Liver (tissue), 9 donors: ENCODE data around the gene DLG4. TPM values are rescaled to one million over a fixed set of nuclear protein-coding genes. Genes with fewer than 3 reads are reported as not detected.
A peak's percentile ranks its signal among the peaks of the same experiment; 100 is the strongest.

Experiments used
- DNase-seq: peaks from one replicate; pipeline ENCODE4 v3.0.0-alpha.2; 2017; ENCODE audit warnings: low spot score
- H3K27ac ChIP-seq, 2 donors: one replicate each; pipeline ENCODE4 v1.7.0; 2013; ENCODE audit warnings: inconsistent platforms in 2 of 2, low read length in 2 of 2, control low read depth in 1 of 2, low read depth in 1 of 2, mild to moderate bottlenecking in 1 of 2
- H3K27me3 ChIP-seq, 4 donors: one replicate each; pipeline versions ENCODE4 v1.6.1 to v1.7.0; 2013; ENCODE audit warnings: low read length in 3 of 4, inconsistent platforms in 1 of 4, mild to moderate bottlenecking in 1 of 4, moderate library complexity in 1 of 4; ENCODE audit not compliant: control insufficient read depth in 4 of 4, insufficient read depth in 4 of 4
- H3K36me3 ChIP-seq, 4 donors: one replicate each; pipeline versions ENCODE4 v1.6.1 to v1.7.0; 2013; ENCODE audit warnings: low read length in 3 of 4, mild to moderate bottlenecking in 3 of 4, low read depth in 1 of 4, moderate library complexity in 1 of 4; ENCODE audit not compliant: control insufficient read depth in 4 of 4, insufficient read depth in 3 of 4
- H3K4me1 ChIP-seq, 4 donors: one replicate each; pipeline versions ENCODE4 v1.6.1 to v1.7.0; 2013; ENCODE audit warnings: low read length in 3 of 4, mild to moderate bottlenecking in 3 of 4, moderate library complexity in 1 of 4; ENCODE audit not compliant: control insufficient read depth in 4 of 4, insufficient read depth in 4 of 4
- H3K4me3 ChIP-seq, 3 donors: one replicate each; pipeline versions ENCODE4 v1.6.1 to v1.7.0; 2013; ENCODE audit warnings: low read length in 3 of 3, control low read depth in 1 of 3, low read depth in 1 of 3, mild to moderate bottlenecking in 1 of 3
- H3K9ac ChIP-seq, 2 donors: one replicate each; pipeline ENCODE4 v1.7.0; 2013; ENCODE audit warnings: low read length in 2 of 2, mild to moderate bottlenecking in 2 of 2, moderate library complexity in 2 of 2, control low read depth in 1 of 2, low read depth in 1 of 2
- H3K9me3 ChIP-seq, 4 donors: one replicate each; pipeline versions ENCODE4 v1.6.1 to v1.7.0; 2013; ENCODE audit warnings: low read length in 3 of 4; ENCODE audit not compliant: control insufficient read depth in 4 of 4
- EGR1 ChIP-seq, 2 donors: IDR thresholded peaks; 2 replicates each; pipeline ENCODE4 v1.6.1; 2016 to 2018; ENCODE audit warnings: antibody characterized with exemption in 2 of 2, low read depth in 2 of 2
- FOXA1 ChIP-seq: IDR thresholded peaks from 2 replicates; pipeline ENCODE4 v1.6.1; 2016; ENCODE audit warnings: antibody characterized with exemption
- FOXA2 ChIP-seq: IDR thresholded peaks from 2 replicates; pipeline ENCODE4 v1.6.1; 2016; ENCODE audit warnings: antibody characterized with exemption
- GABPA ChIP-seq, 2 donors: IDR thresholded peaks in 1 of 2; conservative IDR thresholded peaks in 1 of 2; 2 replicates each; pipeline ENCODE4 v1.6.1; 2016; ENCODE audit warnings: antibody characterized with exemption in 2 of 2, mild to moderate bottlenecking in 1 of 2, moderate library complexity in 1 of 2
- HNF4A ChIP-seq, 2 donors: conservative IDR thresholded peaks; 2 replicates each; pipeline ENCODE4 v1.6.1; 2016; ENCODE audit warnings: antibody characterized with exemption in 2 of 2, mild to moderate bottlenecking in 2 of 2
- HNF4G ChIP-seq: IDR thresholded peaks from 2 replicates; pipeline ENCODE4 v1.6.1; 2016; ENCODE audit warnings: antibody characterized with exemption
- JUND ChIP-seq, 2 donors: IDR thresholded peaks; 2 replicates each; pipeline ENCODE4 v1.6.1; 2016; ENCODE audit warnings: antibody characterized with exemption in 2 of 2
- NR2F2 ChIP-seq: IDR thresholded peaks from 2 replicates; pipeline ENCODE4 v1.6.1; 2016; ENCODE audit warnings: antibody characterized with exemption
- RAD21 ChIP-seq, 2 donors: IDR thresholded peaks; 2 replicates each; pipeline ENCODE4 v1.6.1; 2016; ENCODE audit warnings: antibody characterized with exemption in 2 of 2, mild to moderate bottlenecking in 2 of 2
- RXRA ChIP-seq, 2 donors: IDR thresholded peaks; 2 replicates each; pipeline ENCODE4 v1.6.1; 2017 to 2018; ENCODE audit warnings: antibody characterized with exemption in 2 of 2, mild to moderate bottlenecking in 1 of 2
- SP1 ChIP-seq: IDR thresholded peaks from 2 replicates; pipeline ENCODE4 v1.6.1; 2018; ENCODE audit warnings: antibody characterized with exemption, mild to moderate bottlenecking
- WGBS: extraction: QIAGEN DNeasy Blood & Tissue Kit; methylation state at CpG from one replicate; pipeline ENCODE4 v1.1.7; 2013; 5-methylcytosine and 5-hydroxymethylcytosine counted together
- polyA plus RNA-seq, 2 donors: library from polyadenylated mRNA; stranded (reverse) in 1 of 2; unstranded in 1 of 2; fragments of 200-250 nt in 1 of 2; fragments of >200 nt in 1 of 2; fragmentation: Nextera tagmentation in 1 of 2; extraction: Ambion mirVana in 1 of 2; gene quantifications; one replicate each; pipeline versions ENCODE4 v1.2.1 to v1.2.3, GENCODE V29; 2013 to 2015
- total RNA-seq, 2 donors: library from RNA; depleted of rRNA; stranded (reverse); fragments of >200 nt; gene quantifications; one replicate each; pipeline ENCODE4 v1.2.3, GENCODE V29; 2014
- TF ChIP-seq, protein P1 (sequence below): IDR thresholded peaks from 2 replicates; pipeline ENCODE4 v1.6.1; 2016; ENCODE audit warnings: antibody characterized with exemption
- TF ChIP-seq, protein P2 (sequence below): IDR thresholded peaks from 2 replicates; pipeline ENCODE4 v1.6.1; 2016; ENCODE audit warnings: antibody characterized with exemption
- TF ChIP-seq, protein P3 (sequence below): fragments of 150-350 bp; IDR thresholded peaks from 2 replicates; pipeline ENCODE4 v1.5.1; 2017; ENCODE audit warnings: improper control_type of control experiment, low read depth, low read length; ENCODE audit not compliant: missing input control
- TF ChIP-seq, protein P4 (sequence below): IDR thresholded peaks from 2 replicates; pipeline ENCODE4 v1.6.1; 2016; ENCODE audit warnings: antibody characterized with exemption, mild to moderate bottlenecking
- TF ChIP-seq, protein P5 (sequence below): IDR thresholded peaks from 2 replicates; pipeline ENCODE4 v1.6.1; 2016; ENCODE audit warnings: antibody characterized with exemption
- donor health status: healthy.
- donor health status: healthy.
- donor health status: healthy.
- donor health status: healthy.
- donor health status: healthy.

Gene DLG4
- total and polyA plus RNA-seq, 4 donors, result 0.40 to 5.7 (median 1.9) TPM

DNA sequence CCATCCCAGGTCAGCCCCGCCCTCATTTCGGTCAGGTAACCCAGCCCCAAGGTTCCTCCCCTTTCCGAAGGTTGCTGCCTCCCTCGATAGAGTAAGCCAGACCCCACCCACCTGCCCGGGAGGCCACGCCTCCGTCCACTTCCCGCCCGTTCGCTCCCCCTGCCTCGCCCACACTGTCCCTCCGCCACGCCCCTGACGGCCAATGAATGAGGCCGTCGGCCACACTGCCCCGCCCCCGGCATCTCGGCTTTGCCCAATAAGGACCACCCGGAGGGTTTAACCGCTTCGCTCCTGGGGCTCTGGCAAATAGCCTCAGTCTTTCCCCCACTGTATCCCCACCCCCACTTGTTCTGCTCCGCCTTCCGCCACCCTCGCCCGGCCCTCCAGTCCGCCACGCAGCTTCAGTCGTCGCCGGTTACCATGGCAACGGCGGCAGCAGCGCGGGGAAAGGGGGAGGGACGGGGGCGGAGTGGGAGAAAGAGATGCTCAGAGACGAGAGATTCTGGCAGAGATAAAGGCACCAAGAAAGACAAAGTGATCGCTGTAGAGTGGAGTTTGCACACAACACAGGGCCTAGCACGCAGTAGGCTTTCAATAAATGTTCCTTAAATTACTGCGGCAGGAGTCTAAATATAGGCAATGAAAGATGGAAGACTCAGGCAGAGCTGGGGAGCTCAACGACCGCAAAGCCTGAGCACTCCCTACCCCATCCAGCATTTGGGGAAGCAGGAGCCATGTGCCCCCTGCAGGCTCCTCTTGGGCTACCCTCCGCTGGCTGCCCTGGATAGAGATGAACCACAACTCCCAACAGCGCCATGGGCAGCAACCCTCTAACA lies 5.1 kb downstream of the DLG4 start (continued):
- TF ChIP-seq, protein P1, sequence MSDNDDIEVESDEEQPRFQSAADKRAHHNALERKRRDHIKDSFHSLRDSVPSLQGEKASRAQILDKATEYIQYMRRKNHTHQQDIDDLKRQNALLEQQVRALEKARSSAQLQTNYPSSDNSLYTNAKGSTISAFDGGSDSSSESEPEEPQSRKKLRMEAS, result peak; percentile 33
- TF ChIP-seq HNF4A (conservative IDR thresholded peaks at IDR 0.05) (no peak), JUND (IDR thresholded peaks at IDR 0.05) (no peak), FOXA1 (no peak), RAD21 (IDR thresholded peaks at IDR 0.05) (peak; percentile 68 to 69), FOXA2 (no peak), NR2F2 (no peak)

DNA sequence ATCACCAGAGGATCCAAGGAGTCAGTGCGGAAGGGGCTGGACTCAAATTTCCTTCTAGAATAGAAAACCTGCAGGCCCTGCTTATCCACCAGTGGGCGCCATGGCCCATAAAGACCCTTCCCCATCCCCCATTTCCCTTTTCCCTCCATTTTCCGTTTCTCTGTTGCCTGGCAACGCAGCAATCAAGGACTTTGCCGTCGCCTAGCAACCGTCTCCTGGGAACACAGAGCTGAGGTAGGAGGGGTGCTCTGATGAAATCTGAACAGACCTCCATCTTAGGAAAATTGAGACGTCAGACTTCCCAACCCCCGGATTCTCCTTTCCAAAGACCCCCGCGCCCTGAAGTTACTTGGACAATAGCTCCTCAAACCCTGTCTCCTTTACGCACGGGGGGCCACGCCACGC lies 5.7 kb downstream of the DLG4 start:
- H3K9me3 ChIP-seq, result no peaks in the 10 kb centered on the region
- WGBS, result 7% methylated on average over 15 of the region's 15 CpGs
- no peak overlapping the region for H3K9ac ChIP-seq
- peak overlapping the region in 2 of 3 donors; percentile 23 to 33 for H3K4me3 ChIP-seq
- DNase-seq, result no peak
- TF ChIP-seq GABPA (IDR thresholded peaks at IDR 0.05 in 1 of 2, conservative IDR thresholded peaks at IDR 0.05 in 1 of 2), result no peak
- TF ChIP-seq HNF4G, result no peak
- no peak for TF ChIP-seq FOXA1
- TF ChIP-seq RXRA (IDR thresholded peaks at IDR 0.05), result peak in 1 of 2 donors; percentile 1
- TF ChIP-seq, protein P1, result no peak
- TF ChIP-seq JUND (IDR thresholded peaks at IDR 0.05), result no peak
- peak in 1 of 2 donors; percentile 43 for TF ChIP-seq RAD21 (IDR thresholded peaks at IDR 0.05)
- TF ChIP-seq EGR1 (IDR thresholded peaks at IDR 0.05; ENCODE audit: low read depth in 2 of 2), result no peak
- TF ChIP-seq, protein P2, sequence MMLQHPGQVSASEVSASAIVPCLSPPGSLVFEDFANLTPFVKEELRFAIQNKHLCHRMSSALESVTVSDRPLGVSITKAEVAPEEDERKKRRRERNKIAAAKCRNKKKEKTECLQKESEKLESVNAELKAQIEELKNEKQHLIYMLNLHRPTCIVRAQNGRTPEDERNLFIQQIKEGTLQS, result peak; percentile 38
- TF ChIP-seq, protein P3, sequence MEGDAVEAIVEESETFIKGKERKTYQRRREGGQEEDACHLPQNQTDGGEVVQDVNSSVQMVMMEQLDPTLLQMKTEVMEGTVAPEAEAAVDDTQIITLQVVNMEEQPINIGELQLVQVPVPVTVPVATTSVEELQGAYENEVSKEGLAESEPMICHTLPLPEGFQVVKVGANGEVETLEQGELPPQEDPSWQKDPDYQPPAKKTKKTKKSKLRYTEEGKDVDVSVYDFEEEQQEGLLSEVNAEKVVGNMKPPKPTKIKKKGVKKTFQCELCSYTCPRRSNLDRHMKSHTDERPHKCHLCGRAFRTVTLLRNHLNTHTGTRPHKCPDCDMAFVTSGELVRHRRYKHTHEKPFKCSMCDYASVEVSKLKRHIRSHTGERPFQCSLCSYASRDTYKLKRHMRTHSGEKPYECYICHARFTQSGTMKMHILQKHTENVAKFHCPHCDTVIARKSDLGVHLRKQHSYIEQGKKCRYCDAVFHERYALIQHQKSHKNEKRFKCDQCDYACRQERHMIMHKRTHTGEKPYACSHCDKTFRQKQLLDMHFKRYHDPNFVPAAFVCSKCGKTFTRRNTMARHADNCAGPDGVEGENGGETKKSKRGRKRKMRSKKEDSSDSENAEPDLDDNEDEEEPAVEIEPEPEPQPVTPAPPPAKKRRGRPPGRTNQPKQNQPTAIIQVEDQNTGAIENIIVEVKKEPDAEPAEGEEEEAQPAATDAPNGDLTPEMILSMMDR, result peak; percentile 29
- no peak for TF ChIP-seq HNF4A (conservative IDR thresholded peaks at IDR 0.05)
- TF ChIP-seq SP1, result no peak
- TF ChIP-seq, protein P4, sequence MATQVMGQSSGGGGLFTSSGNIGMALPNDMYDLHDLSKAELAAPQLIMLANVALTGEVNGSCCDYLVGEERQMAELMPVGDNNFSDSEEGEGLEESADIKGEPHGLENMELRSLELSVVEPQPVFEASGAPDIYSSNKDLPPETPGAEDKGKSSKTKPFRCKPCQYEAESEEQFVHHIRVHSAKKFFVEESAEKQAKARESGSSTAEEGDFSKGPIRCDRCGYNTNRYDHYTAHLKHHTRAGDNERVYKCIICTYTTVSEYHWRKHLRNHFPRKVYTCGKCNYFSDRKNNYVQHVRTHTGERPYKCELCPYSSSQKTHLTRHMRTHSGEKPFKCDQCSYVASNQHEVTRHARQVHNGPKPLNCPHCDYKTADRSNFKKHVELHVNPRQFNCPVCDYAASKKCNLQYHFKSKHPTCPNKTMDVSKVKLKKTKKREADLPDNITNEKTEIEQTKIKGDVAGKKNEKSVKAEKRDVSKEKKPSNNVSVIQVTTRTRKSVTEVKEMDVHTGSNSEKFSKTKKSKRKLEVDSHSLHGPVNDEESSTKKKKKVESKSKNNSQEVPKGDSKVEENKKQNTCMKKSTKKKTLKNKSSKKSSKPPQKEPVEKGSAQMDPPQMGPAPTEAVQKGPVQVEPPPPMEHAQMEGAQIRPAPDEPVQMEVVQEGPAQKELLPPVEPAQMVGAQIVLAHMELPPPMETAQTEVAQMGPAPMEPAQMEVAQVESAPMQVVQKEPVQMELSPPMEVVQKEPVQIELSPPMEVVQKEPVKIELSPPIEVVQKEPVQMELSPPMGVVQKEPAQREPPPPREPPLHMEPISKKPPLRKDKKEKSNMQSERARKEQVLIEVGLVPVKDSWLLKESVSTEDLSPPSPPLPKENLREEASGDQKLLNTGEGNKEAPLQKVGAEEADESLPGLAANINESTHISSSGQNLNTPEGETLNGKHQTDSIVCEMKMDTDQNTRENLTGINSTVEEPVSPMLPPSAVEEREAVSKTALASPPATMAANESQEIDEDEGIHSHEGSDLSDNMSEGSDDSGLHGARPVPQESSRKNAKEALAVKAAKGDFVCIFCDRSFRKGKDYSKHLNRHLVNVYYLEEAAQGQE, result no peak
- TF ChIP-seq FOXA2, result no peak
- TF ChIP-seq, protein P5, sequence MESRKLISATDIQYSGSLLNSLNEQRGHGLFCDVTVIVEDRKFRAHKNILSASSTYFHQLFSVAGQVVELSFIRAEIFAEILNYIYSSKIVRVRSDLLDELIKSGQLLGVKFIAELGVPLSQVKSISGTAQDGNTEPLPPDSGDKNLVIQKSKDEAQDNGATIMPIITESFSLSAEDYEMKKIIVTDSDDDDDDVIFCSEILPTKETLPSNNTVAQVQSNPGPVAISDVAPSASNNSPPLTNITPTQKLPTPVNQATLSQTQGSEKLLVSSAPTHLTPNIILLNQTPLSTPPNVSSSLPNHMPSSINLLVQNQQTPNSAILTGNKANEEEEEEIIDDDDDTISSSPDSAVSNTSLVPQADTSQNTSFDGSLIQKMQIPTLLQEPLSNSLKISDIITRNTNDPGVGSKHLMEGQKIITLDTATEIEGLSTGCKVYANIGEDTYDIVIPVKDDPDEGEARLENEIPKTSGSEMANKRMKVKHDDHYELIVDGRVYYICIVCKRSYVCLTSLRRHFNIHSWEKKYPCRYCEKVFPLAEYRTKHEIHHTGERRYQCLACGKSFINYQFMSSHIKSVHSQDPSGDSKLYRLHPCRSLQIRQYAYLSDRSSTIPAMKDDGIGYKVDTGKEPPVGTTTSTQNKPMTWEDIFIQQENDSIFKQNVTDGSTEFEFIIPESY, result no peak
- H3K27ac ChIP-seq, result peak overlapping the region in 1 of 2 donors; percentile 74
- H3K4me1 ChIP-seq, result peaks cover 6 to 24% (median 14%) of the 10 kb centered on the region in 4 donors
- H3K27me3 ChIP-seq, result no peaks in the 10 kb centered on the region
- H3K36me3 ChIP-seq, result no peaks in the 10 kb centered on the region
